Gastrocnemius medialis (tissue), 4 donors: ENCODE data around the gene HPCAL1. TPM values are rescaled to one million over a fixed set of nuclear protein-coding genes. Genes with fewer than 3 reads are reported as not detected.

Experiments used
- ATAC-seq, 2 donors: fragments of 150-250 bp; one replicate each; pipeline ENCODE4 v1.9.1; 2016
- DNase-seq, 2 donors: peaks; one replicate each; pipeline ENCODE4 v3.0.0-alpha.2; 2019
- H3K27ac ChIP-seq, 4 donors: fragments of 200-600 bp; sonication (generic); 1 replicate in 1 of 4; 2 replicates in 3 of 4; pipeline ENCODE4 v1.5.1; 2016 to 2018; ENCODE audit warnings: mild to moderate bottlenecking in 2 of 4, moderate library complexity in 1 of 4
- H3K27me3 ChIP-seq, 3 donors: fragments of 200-600 bp; sonication (generic) in 2 of 3; 1 replicate in 1 of 3; 2 replicates in 2 of 3; pipeline versions ENCODE4 v1.5.1 to v1.6.0; 2016 to 2019; ENCODE audit warnings: mild to moderate bottlenecking in 1 of 3, moderate library complexity in 1 of 3
- H3K36me3 ChIP-seq, 2 donors: fragments of 200-600 bp; sonication (generic) in 1 of 2; one replicate each; pipeline ENCODE4 v1.5.1; 2017 to 2018
- H3K4me1 ChIP-seq, 2 donors: fragments of 200-600 bp; sonication (generic) in 1 of 2; one replicate each; pipeline ENCODE4 v1.5.1; 2016 to 2017; ENCODE audit warnings: mild to moderate bottlenecking in 2 of 2
- H3K4me3 ChIP-seq, 4 donors: fragments of 200-600 bp; sonication (generic) in 3 of 4; 1 replicate in 1 of 4; 2 replicates in 3 of 4; pipeline ENCODE4 v1.5.1; 2016 to 2019; ENCODE audit warnings: mild to moderate bottlenecking in 2 of 4
- H3K9me3 ChIP-seq, 3 donors: fragments of 200-600 bp; sonication (generic) in 2 of 3; 1 replicate in 1 of 3; 2 replicates in 2 of 3; pipeline ENCODE4 v1.5.1; 2016 to 2019
- POLR2A ChIP-seq, 2 donors: fragments of 450-650 bp; IDR thresholded peaks; one replicate each; pipeline ENCODE4 v1.6.1; 2017; ENCODE audit warnings: antibody characterized with exemption in 2 of 2, mild to moderate bottlenecking in 2 of 2, moderate library complexity in 2 of 2
- in situ Hi-C, 4 donors: fragments of 200-750 bp; cut with MboI; loops; one replicate each; pipeline versions ENCODE4 v1.15.0 to v1.8.0; 2017; ENCODE audit warnings: low sequenced_read_pairs in 4 of 4
- intact Hi-C: fragments of 100-400 bp; cut with DNase I; formaldehyde crosslinking; loops from one replicate; pipeline ENCODE4 v1.15.1; 2023; ENCODE audit warnings: low total_unique reads
- total RNA-seq, 4 donors: library from RNA; depleted of rRNA; stranded (reverse); fragments of >200 nt; gene quantifications; one replicate each; pipeline versions ENCODE4 v1.1.0 to v1.2.3, GENCODE V29; 2016
- TF ChIP-seq, protein P1 (sequence below), 5 experiments: fragments of 450-650 bp in 3 of 5; fragments of 200-600 bp in 2 of 5; sonication (generic) in 2 of 5; IDR thresholded peaks in 4 of 5; conservative IDR thresholded peaks in 1 of 5; 1 replicate in 4 of 5; 2 replicates in 1 of 5; pipeline ENCODE4 v1.5.1; 2016 to 2019; ENCODE audit warnings: antibody characterized with exemption in 5 of 5, mild to moderate bottlenecking in 3 of 5, moderate library complexity in 3 of 5

Gene HPCAL1
- total RNA-seq, 4 donors from 2014 or later, result 29.0 to 45.5 (median 34.5) TPM

DNA sequence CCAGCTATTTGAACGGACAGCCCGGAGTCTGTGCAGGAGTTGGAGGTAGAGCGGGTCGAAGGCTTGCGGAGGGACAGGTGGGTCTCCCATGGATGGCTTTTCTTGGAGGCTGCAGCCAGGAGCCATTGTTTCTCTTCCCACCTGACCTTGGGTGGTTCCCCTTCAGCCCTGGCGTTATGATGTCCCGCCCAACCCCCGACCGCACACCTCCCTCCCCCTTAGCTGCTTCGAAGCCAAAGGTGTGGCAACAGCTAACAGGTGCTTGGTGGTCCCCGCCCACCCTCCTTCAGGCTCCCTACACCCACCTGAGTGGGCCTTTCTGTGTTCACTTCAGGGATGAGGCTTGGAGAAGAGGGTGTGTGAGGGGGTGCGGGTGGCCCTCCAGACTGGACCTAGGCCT is 62.7 kb downstream of the HPCAL1 start:
- no peak for DNase-seq
- Histone ChIP-seq H3K4me1 (no peaks in the 10 kb centered on the region), H3K27ac (no peak overlapping the region), H3K9me3 (no peaks in the 10 kb centered on the region), H3K4me3 (no peak overlapping the region), H3K27me3 (no peaks in the 10 kb centered on the region), H3K36me3 (no peaks in the 10 kb centered on the region)
- intact Hi-C loops (no loop called here), in situ Hi-C loops (no loop called here)
- TF ChIP-seq, protein P1, sequence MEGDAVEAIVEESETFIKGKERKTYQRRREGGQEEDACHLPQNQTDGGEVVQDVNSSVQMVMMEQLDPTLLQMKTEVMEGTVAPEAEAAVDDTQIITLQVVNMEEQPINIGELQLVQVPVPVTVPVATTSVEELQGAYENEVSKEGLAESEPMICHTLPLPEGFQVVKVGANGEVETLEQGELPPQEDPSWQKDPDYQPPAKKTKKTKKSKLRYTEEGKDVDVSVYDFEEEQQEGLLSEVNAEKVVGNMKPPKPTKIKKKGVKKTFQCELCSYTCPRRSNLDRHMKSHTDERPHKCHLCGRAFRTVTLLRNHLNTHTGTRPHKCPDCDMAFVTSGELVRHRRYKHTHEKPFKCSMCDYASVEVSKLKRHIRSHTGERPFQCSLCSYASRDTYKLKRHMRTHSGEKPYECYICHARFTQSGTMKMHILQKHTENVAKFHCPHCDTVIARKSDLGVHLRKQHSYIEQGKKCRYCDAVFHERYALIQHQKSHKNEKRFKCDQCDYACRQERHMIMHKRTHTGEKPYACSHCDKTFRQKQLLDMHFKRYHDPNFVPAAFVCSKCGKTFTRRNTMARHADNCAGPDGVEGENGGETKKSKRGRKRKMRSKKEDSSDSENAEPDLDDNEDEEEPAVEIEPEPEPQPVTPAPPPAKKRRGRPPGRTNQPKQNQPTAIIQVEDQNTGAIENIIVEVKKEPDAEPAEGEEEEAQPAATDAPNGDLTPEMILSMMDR (IDR thresholded peaks at IDR 0.05 in 4 of 5, conservative IDR thresholded peaks at IDR 0.05 in 1 of 5), result no peak
- no peak for TF ChIP-seq POLR2A (IDR thresholded peaks at IDR 0.05)
- ATAC-seq, result no peak

DNA sequence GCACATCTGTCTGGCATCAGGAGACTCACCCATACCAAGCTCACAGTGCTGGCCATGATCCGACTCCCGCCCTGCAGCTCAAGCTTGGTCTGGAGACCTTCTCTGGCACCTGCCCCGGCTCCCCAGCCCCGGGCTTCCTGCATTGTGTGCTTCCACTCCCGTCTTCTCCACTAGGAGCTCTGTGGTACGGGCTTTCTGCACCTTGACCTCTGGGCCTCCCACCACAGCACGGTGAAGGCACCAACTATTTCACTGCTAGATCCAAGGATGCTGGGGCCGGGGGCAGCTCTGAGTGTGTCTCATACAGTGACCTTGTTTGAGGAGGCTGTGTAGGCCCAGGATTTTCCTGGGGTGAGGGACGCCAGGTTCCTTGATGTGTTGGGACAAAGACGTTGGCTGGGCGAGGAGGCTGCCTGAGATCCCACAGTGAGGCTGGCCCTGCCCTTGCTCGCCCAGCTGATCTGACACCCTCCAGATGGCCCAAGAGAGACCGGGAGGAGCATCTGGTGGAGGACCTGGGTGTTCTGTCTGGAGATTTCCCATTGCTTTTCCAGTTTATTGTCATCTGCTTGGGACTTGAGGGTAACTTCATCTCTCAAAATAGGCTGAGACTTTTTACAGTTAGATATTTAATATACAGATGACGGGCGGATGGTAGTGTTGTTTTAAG is 64.0 kb downstream of the HPCAL1 start:
- H3K9me3 ChIP-seq, result no peaks in the 10 kb centered on the region
- H3K4me1 ChIP-seq, result no peaks in the 10 kb centered on the region
- H3K4me3 ChIP-seq, result no peak overlapping the region
- TF ChIP-seq, protein P1 (IDR thresholded peaks at IDR 0.05 in 4 of 5, conservative IDR thresholded peaks at IDR 0.05 in 1 of 5), result no peak
- TF ChIP-seq POLR2A (IDR thresholded peaks at IDR 0.05), result no peak
- intact Hi-C loops (no loop called here), in situ Hi-C loops (no loop called here)
- H3K27ac ChIP-seq, result no peak overlapping the region
- DNase-seq (no peak), ATAC-seq (no peak)
- H3K27me3 ChIP-seq, result no peaks in the 10 kb centered on the region
- H3K36me3 ChIP-seq, result no peaks in the 10 kb centered on the region

DNA sequence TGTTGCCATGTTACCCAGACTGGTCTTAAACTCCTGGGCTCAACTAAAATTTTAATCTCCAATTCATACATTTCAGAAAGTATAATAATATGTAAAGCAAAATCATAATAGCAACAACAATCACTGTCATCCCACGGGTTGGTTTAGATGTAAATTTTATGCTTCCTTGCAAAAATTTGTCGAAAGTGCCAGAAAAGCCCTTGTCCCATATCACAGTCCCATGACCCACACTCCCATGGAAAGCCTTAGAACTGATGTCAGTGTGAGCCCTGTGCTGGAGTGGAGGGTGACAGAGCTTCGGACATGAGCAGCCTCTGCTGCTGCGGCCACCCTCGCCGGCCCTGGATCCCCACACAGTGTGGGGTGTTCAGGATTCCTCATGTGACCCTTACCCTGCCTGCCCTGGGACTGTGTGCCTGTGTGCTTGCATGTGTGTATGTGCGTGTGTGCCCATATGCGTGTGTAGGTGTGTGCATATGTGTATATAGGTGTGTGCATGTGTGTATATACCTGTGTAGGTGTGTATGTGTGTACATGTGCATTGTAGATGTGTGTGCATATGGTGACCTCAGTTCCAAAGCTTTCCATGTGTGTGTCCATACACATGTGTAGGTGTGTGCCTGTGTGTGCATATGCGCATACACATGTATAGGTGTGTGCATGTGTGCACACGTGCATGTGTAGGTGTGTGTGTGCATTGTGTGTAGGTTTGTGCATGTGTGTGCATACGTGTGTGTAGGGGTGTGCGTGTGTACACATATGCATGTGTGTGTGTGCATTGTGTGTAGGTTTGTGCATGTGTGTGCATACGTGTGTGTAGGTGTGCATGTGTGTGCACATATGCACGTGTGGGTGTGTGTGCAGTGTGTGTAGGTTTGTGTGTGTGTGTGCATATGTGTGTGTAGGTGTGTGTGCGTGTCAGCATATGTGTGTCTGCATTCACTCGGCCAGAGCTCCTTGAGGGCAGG is 65.1 kb downstream of the HPCAL1 start:
- ATAC-seq (no peak), DNase-seq (no peak)
- intact Hi-C loops, result no loop called here
- H3K27ac ChIP-seq, result no peak overlapping the region
- H3K4me1 ChIP-seq, result no peaks in the 10 kb centered on the region
- in situ Hi-C loops, result no loop called here
- no peaks in the 10 kb centered on the region for H3K27me3 ChIP-seq
- no peak overlapping the region for H3K4me3 ChIP-seq
- no peak for TF ChIP-seq POLR2A (IDR thresholded peaks at IDR 0.05)
- TF ChIP-seq, protein P1 (IDR thresholded peaks at IDR 0.05 in 4 of 5, conservative IDR thresholded peaks at IDR 0.05 in 1 of 5), result no peak
- H3K36me3 ChIP-seq, result no peaks in the 10 kb centered on the region
- no peaks in the 10 kb centered on the region for H3K9me3 ChIP-seq

DNA sequence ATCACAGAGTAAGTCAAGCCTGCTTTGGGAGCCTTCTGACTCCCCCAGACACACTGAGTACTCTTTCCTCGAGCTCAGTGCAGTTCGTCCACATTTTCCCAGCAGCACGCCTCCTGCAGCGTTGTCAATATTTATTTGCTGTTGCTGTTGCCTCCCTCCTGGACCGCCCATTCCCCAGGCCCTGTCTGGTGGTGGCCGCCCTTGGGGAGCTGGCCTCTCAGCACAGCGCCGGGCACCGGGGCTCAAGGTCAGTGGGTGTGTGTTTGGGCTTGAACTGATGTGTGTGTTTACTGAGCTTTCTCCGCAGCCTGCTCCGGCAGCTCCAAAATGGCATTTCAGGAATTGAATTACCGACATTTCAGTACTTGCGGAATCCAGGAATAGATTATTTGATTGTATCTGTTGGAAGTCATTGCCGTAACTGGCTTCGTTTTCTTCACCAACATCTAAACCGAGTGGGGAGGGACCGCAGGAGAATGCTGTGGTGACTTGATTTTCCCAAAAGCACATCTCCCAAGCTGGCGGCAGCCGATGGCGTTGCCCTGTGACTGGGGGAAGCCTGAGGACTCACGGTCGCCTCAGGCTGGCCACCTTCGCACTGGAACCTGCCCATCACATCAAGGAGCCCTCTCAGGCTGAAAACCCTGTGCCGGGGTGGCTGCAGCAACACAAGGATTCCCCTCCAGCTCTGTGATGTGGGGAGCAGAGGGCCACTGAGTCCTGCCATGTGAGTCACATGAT is 66.0 kb downstream of the HPCAL1 start:
- no peak for ATAC-seq
- in situ Hi-C loops (no loop called here), intact Hi-C loops (no loop called here)
- no peaks in the 10 kb centered on the region for H3K36me3 ChIP-seq
- no peaks in the 10 kb centered on the region for H3K27me3 ChIP-seq
- DNase-seq, result no peak
- no peaks in the 10 kb centered on the region for H3K4me1 ChIP-seq
- H3K27ac ChIP-seq, result no peak overlapping the region
- H3K9me3 ChIP-seq, result no peaks in the 10 kb centered on the region
- TF ChIP-seq, protein P1 (IDR thresholded peaks at IDR 0.05 in 4 of 5, conservative IDR thresholded peaks at IDR 0.05 in 1 of 5), result no peak
- no peak for TF ChIP-seq POLR2A (IDR thresholded peaks at IDR 0.05)
- H3K4me3 ChIP-seq, result no peak overlapping the region
